Adipocyte (in vitro differentiated cells): ENCODE results near the gene RACK1.
"Not testable (repeated sequence)": the region's sequence is repeated elsewhere in the genome, so short reads cannot be mapped to it uniquely, and the experiment has no call there.

Source experiments
- DNase-seq: peaks from one replicate; pipeline ENCODE4 v3.0.0-alpha.2; 2015; ENCODE audit warnings: low read depth
- H3K27me3 ChIP-seq: replicated peaks from 2 replicates; pipeline ENCODE4 v1.7.0; 2013; ENCODE audit warnings: mild to moderate bottlenecking, low read length, moderate library complexity; ENCODE audit not compliant: control insufficient read depth, insufficient read depth
- H3K36me3 ChIP-seq: 2 replicates; pipeline ENCODE4 v1.7.0; 2013; ENCODE audit warnings: low read length, mild to moderate bottlenecking, moderate library complexity; ENCODE audit not compliant: control insufficient read depth, insufficient read depth, severe bottlenecking
- H3K4me1 ChIP-seq: 2 replicates; pipeline ENCODE4 v1.7.0; 2013; ENCODE audit warnings: mild to moderate bottlenecking, low read length, moderate library complexity; ENCODE audit not compliant: control insufficient read depth, insufficient read depth
- H3K4me3 ChIP-seq: 2 replicates; pipeline ENCODE4 v1.7.0; 2013; ENCODE audit warnings: mild to moderate bottlenecking, low read length, moderate library complexity
- H3K9ac ChIP-seq: 2 replicates; pipeline ENCODE4 v1.7.0; 2013; ENCODE audit warnings: mild to moderate bottlenecking, low read length, moderate library complexity
- H3K9me3 ChIP-seq: 2 replicates; pipeline ENCODE4 v1.7.0; 2013; ENCODE audit warnings: mild to moderate bottlenecking, low read length, moderate library complexity; ENCODE audit not compliant: control insufficient read depth

Gene RACK1

DNA sequence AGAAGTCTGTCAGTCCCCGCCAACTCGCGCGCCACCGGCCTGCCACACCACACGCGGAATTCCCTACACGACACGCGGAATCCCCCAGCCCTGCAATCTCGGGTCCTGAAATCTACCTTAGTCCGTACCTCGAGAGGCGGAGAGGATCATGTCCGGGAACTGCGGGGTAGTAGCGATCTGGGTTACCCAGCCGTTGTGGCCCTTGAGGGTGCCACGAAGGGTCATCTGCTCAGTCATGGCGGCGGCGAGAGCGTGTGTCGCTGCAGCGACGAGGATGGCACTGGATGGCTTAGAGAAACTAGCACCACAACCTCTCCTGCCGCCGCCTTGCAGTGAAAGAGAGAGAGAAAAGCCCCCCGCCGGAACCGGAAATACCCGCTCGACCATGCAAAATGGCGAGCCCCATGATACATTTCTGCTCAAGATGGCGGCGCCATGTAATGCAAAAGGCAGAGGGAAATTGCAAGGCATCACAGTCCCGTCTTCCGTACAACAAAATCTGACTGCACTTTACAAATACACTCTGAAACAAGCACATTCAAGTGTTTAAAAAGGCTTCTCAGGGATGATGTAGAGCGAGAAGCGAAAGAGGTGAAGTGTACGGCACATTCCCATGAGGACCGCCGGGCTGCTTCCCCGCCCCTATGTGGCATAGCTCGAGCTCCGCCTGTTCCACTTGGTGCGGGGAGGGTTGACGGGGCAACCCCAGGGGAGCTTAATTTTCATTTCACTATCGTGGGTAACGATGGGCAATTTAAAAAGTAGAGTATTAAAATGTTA lies at the start of gene RACK1:
Gene RACK1, minus strand, starts transcription at position 343 of the 780 bp plus-strand sequence. Its CDS starts 106 bp downstream, at position 237.
- no peaks in the 10 kb centered on the region for H3K27me3 ChIP-seq
- H3K9ac ChIP-seq: peak within 1 kb of the TSS; percentile 98
- peak within 1 kb of the TSS; percentile 93 for H3K4me3 ChIP-seq
- peaks cover 35% of the 10 kb centered on the region for H3K36me3 ChIP-seq
- H3K4me1 ChIP-seq: peaks cover 43% of the 10 kb centered on the region
- H3K9me3 ChIP-seq: no peaks in the 10 kb centered on the region
- peak; percentile 94 for DNase-seq

- H3K9ac ChIP-seq, H3K4me1 ChIP-seq, H3K4me3 ChIP-seq, DNase-seq, H3K27me3 ChIP-seq, H3K36me3 ChIP-seq, H3K9me3 ChIP-seq: not testable (repeated sequence)
Observed at GRCh38 chr5:181287331-181287730, 43.6 kb upstream of the RACK1 start.

DNA sequence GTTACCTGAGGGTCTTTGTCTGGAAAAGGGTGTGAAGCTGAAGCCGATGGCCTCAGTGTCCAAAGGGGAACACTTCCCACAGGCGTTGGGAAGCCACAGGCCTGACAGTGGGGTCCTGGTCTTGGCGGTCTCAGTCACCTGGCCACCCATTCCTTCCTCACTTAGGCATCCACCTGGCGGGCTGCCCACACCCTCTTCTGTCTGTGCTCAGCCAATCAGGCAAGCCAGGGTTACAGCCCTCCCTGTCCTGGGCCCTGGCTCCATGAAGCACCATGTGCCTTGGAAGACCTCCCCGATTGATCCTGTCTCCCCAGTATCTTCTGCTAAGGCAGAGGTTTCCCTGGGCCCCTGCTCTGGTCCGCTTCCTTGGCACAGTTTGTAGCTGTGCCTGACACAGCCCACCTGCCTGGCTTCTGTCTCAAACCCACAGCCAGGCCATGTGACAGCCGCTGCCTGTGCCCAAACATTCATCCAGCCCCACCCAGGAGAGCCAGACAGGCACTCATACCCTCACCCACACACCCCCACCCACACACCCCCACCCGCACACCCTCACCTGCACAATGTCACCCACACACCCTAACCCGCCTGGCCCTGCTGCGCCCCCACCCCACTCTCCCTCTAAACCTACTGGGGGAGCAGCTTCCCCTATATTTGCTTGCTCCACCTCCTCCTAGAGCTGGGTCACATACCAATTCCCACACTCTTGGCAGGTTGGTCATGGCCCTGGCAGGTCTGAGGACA lies 42.4 kb upstream of the RACK1 start:
- not testable (repeated sequence) for H3K27me3 ChIP-seq, DNase-seq, H3K4me1 ChIP-seq, H3K36me3 ChIP-seq, H3K9me3 ChIP-seq, H3K9ac ChIP-seq, H3K4me3 ChIP-seq

DNA sequence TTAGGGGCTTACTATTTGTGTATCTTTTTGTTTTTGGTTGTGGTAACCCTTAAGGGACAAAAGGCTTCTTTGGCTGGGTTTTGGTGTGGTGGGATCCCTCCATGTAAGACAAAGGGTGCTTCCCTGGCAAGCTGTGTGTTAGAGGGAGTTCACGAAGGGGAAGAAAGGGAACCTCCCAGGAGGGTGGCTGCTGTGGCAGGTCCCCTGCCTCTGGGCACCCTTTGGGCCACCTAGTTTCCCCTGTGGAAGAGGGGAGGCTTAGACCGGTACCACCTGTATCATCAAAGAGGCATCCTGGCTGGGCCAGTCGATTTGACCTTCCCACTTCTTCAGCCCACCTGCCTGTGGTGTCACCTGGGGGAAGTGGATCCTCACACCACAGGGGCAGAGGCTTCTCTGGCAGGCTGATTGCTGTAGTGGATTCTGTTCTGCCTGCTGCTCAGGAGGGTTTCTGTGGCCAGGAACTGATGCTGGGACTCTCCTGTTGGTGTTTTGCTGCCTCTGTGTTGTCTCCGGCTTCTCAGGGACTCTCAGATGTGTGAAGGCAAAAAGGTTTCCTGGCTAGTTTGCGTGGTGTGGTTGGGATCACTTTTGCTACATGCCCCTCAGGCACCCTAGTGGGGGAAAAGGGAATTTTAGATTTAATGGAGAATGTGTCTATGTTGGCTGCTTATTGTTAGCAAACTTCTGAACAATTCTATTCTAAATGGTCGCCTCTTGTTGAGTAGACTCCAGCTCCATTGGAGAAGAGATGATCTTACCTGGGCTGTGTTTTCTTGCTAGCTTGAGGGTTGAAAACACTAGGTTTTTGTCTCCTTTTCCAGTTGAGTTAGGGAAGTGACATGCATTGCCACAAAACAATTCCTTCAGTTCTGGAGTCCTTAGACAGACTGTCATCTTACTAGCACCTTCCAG lies 40.4 kb upstream of the RACK1 start:
- not testable (repeated sequence) for DNase-seq, H3K27me3 ChIP-seq, H3K9ac ChIP-seq, H3K9me3 ChIP-seq, H3K36me3 ChIP-seq, H3K4me1 ChIP-seq, H3K4me3 ChIP-seq

DNA sequence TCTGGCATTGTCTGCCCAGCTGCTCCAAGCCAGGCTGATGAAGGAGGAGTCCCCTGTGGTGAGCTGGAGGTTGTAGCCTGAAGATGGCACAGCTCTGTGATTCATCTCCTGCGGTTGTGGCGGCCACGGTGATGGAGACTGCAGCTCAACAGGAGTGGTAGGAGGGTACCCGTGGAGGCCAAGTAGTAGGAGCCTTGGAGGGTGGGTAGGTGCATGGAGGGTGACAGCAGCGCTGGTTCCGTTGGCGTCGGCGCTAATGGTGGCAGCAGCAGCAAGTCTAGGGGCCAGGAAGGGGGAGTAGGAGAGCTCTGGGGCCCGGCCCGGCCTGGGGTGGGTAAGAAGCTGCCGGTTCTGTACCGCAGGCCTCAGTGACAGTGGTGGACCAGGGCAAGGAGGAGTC lies 39.6 kb upstream of the RACK1 start:
- Histone ChIP-seq H3K4me1 (no peaks in the 10 kb centered on the region), H3K27me3 (no peaks in the 10 kb centered on the region), H3K9me3 (no peaks in the 10 kb centered on the region), H3K36me3 (no peaks in the 10 kb centered on the region), H3K4me3 (no peak overlapping the region), H3K9ac (no peak overlapping the region)
- DNase-seq: no peak

DNA sequence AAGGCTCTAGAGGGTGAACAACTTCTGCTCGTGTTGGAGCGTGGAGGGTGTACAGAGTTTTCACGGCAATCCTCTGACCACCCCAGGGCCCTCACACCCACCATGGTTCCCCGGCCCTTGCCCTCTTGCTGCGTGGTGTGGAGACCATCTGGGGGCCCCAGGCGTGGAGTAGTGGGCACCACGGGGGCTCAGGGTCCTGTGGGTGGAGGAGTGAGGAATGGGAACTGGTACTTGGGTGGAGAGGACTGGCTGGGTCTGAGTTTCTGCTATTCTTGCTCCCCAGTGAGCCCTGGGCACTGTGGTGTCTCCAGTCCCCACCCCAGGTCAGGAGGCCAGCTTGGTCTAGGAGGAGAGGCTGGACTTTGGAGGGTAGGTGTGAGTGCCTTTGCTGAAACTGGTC lies 39.2 kb upstream of the RACK1 start:
- Histone ChIP-seq H3K27me3 (no peaks in the 10 kb centered on the region), H3K36me3 (no peaks in the 10 kb centered on the region), H3K9ac (no peak overlapping the region), H3K4me1 (no peaks in the 10 kb centered on the region), H3K4me3 (no peak overlapping the region), H3K9me3 (no peaks in the 10 kb centered on the region)
- DNase-seq: no peak

DNA sequence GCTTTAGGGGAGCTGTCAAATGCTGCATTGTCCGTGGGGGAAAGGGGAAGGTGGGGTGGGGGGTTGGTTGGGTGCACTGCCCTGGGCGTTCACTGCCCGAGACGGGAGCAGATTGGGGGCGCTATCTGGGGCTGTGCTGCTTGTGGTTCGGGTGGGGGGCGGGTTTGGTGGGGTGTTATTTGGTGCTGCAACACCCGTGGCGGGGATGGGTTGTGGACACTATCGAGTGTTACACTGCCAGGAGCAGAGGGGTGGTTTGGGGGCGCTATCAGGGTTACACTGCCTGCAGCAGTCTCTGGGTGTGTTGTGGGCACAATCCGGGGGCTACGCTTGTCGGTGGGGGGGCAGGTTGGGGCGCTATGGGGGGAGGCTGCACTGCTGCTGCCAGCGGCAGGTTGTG lies 38.7 kb upstream of the RACK1 start:
- H3K9ac ChIP-seq, DNase-seq, H3K4me1 ChIP-seq, H3K9me3 ChIP-seq, H3K27me3 ChIP-seq, H3K36me3 ChIP-seq, H3K4me3 ChIP-seq: not testable (repeated sequence)

DNA sequence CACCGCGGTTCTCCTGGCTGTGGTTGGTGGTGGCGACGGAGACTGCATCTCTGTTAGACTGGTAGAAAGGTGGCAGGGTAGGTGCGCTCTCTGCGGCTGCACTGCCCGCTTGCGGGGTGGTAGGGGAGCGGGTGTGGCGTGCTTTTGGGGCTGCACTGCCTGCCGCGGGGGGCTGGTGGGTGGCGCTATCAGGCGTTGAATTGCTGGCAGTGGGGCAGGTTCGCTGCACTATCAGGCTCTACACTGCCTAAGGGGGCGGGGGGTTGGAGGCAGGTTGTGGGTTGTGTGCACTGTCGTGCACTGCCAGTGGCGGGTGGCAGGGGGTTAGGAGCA lies 38.2 kb upstream of the RACK1 start:
- H3K9ac ChIP-seq: no peak overlapping the region
- no peak for DNase-seq
- no peak overlapping the region for H3K4me3 ChIP-seq
- no peaks in the 10 kb centered on the region for H3K27me3 ChIP-seq
- H3K36me3 ChIP-seq: no peaks in the 10 kb centered on the region
- no peaks in the 10 kb centered on the region for H3K4me1 ChIP-seq
- H3K9me3 ChIP-seq: no peaks in the 10 kb centered on the region

DNA sequence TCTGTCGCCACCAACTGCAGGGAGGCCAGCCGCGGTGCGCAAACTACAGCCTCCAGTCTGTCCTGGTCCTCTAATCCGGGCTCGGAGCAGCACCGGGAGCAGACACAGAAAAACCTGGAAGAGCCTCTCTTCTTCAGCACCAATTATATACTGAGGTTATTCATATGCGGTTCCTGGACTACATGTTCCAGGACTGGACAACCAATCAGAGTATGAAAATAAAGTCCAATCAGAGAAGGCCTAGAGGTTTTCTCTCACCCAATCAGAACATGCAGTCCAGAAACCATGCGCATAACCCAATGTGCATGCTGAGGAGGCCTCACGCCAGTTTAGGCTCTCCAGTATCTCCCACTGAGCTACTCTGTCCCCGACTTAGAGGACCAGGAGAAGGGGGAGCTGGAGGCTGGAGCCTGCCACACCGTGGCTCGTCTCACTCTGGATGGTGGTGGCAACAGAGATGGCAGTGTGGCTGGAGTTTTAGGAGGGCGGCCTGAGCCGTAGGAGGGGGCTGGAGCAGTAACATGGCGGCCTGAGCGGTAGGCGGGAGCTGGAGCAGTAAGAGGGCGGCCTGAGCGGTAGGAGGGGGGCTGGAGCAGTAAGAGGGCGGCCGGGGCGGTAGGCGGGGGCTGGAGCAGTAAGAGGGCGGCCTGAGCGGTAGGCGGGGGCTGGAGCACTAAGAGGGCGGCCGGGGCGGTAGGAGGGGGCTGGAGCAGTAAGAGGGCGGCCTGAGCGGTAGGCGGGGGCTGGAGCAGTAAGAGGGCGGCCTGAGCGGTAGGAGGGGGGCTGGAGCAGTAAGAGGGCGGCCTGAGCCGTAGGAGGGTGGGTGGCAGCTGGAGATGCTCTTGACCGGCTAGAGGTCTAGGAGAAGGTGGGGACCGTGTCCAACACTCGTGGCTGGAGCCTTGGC lies 37.6 kb upstream of the RACK1 start:
- Histone ChIP-seq H3K9me3 (no peaks in the 10 kb centered on the region), H3K9ac (no peak overlapping the region), H3K27me3 (no peaks in the 10 kb centered on the region), H3K36me3 (no peaks in the 10 kb centered on the region), H3K4me3 (no peak overlapping the region), H3K4me1 (no peaks in the 10 kb centered on the region)
- DNase-seq: no peak

DNA sequence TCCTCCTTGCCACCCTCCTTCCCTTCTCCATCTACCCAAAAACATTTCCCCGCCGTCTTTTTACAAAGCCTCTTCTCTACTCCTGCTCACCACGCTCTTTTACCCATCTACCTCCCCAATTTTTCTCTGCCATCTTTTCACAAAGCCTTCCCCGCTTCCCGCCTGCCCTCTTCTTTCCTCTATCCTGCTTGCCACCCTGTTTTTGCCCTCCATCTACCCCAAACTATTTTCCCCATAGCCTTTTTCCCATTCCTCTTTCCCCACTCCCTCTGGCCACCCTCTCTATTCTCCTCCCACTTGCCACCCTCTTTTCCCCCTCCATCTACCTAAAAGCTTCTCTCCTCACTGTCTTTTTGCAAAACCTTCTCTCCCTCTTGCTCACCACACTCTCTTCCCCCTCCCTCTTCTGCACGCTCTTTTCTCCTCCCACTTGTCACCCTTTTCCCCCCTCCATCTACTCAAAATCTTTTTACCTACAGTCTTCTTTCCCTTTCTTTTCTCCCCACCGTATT lies 36.6 kb upstream of the RACK1 start:
- no peaks in the 10 kb centered on the region for H3K9me3 ChIP-seq
- no peaks in the 10 kb centered on the region for H3K4me1 ChIP-seq
- no peak for DNase-seq
- no peaks in the 10 kb centered on the region for H3K27me3 ChIP-seq
- no peaks in the 10 kb centered on the region for H3K36me3 ChIP-seq
- no peak overlapping the region for H3K9ac ChIP-seq
- no peak overlapping the region for H3K4me3 ChIP-seq
